CD14-positive monocyte (primary cell): ENCODE results near the gene KRTAP10-1. TPM values are rescaled to one million over a fixed set of nuclear protein-coding genes. Genes with fewer than 3 reads are reported as not detected.

Experiments used
- DNase-seq, 3 donors: peaks; one replicate each; pipeline ENCODE4 v3.0.0-alpha.2; 2011 to 2022
- H2AFZ ChIP-seq: 2 replicates; pipeline ENCODE4 v1.6.0; 2012; ENCODE audit warnings: mild to moderate bottlenecking, low read depth, low read length, inconsistent platforms; ENCODE audit not compliant: insufficient read depth, poor library complexity, severe bottlenecking
- H3K27ac ChIP-seq, 2 donors: 1 replicate in 1 of 2; 2 replicates in 1 of 2; pipeline ENCODE4 v1.5.1; 2012 to 2013; ENCODE audit warnings: low read length in 2 of 2, control low read depth in 1 of 2, inconsistent platforms in 1 of 2, low read depth in 1 of 2, mild to moderate bottlenecking in 1 of 2
- H3K27me3 ChIP-seq, 2 donors: one replicate each; pipeline versions ENCODE4 v1.6.0 to v1.6.1; 2011 to 2013; ENCODE audit warnings: low read length in 2 of 2; ENCODE audit not compliant: control insufficient read depth in 2 of 2, insufficient read depth in 2 of 2
- H3K36me3 ChIP-seq, 2 donors: replicated peaks in 1 of 2; 1 replicate in 1 of 2; 2 replicates in 1 of 2; pipeline versions ENCODE4 v1.5.1 to v1.6.1; 2012 to 2013; ENCODE audit warnings: low read length in 2 of 2, control low read depth in 1 of 2, inconsistent platforms in 1 of 2, mild to moderate bottlenecking in 1 of 2; ENCODE audit not compliant: insufficient read depth in 2 of 2, control insufficient read depth in 1 of 2
- H3K4me1 ChIP-seq, 2 donors: 1 replicate in 1 of 2; 2 replicates in 1 of 2; pipeline versions ENCODE4 v1.5.1 to v1.6.1; 2012 to 2013; ENCODE audit warnings: low read length in 2 of 2, control low read depth in 1 of 2, inconsistent platforms in 1 of 2, mild to moderate bottlenecking in 1 of 2, moderate library complexity in 1 of 2; ENCODE audit not compliant: insufficient read depth in 2 of 2, control insufficient read depth in 1 of 2
- H3K4me2 ChIP-seq: replicated peaks from 2 replicates; pipeline ENCODE3; 2012; ENCODE audit warnings: low read length, moderate library complexity, mild to moderate bottlenecking; ENCODE audit not compliant: poor library complexity, severe bottlenecking; ENCODE audit errors: extremely low read depth
- H3K4me3 ChIP-seq, 3 experiments: fragments of 200-600 bp in 1 of 3; sonication (generic) in 1 of 3; replicated peaks in 1 of 3; 1 replicate in 2 of 3; 2 replicates in 1 of 3; pipeline ENCODE4 v1.5.1; 2011 to 2013; ENCODE audit warnings: low read length in 3 of 3, mild to moderate bottlenecking in 3 of 3, control low read depth in 2 of 3, low read depth in 2 of 3, inconsistent platforms in 1 of 3, moderate library complexity in 1 of 3
- H3K79me2 ChIP-seq: 2 replicates; pipeline ENCODE4 v1.6.0; 2012; ENCODE audit warnings: mild to moderate bottlenecking, control low read depth, inconsistent platforms, low read length, moderate library complexity; ENCODE audit not compliant: insufficient read depth
- H3K9ac ChIP-seq: 2 replicates; pipeline ENCODE4 v1.6.0; 2017; ENCODE audit warnings: low read length, mild to moderate bottlenecking; ENCODE audit not compliant: insufficient read depth, poor library complexity, severe bottlenecking
- H3K9me3 ChIP-seq, 2 donors: replicated peaks in 1 of 2; 1 replicate in 1 of 2; 2 replicates in 1 of 2; pipeline versions ENCODE4 v1.5.1 to v1.6.1; 2012 to 2013; ENCODE audit warnings: low read length in 2 of 2, control low read depth in 1 of 2; ENCODE audit not compliant: control insufficient read depth in 1 of 2, insufficient read depth in 1 of 2
- H4K20me1 ChIP-seq: 2 replicates; pipeline ENCODE4 v1.6.0; 2012; ENCODE audit warnings: mild to moderate bottlenecking, low read length, control low read depth, moderate library complexity; ENCODE audit not compliant: insufficient read depth
- H3K27ac Mint-ChIP-seq, 7 donors: one replicate each; pipeline ENCODE4 v1.8.0; 2020; ENCODE audit warnings: mild to moderate bottlenecking in 7 of 7, mixed read lengths in 7 of 7, moderate library complexity in 6 of 7, inconsistent platforms in 2 of 7
- H3K27me3 Mint-ChIP-seq, 3 donors: one replicate each; pipeline ENCODE4 v1.8.0; 2021 to 2022; ENCODE audit warnings: low read depth in 3 of 3, mild to moderate bottlenecking in 3 of 3, mixed read lengths in 3 of 3, moderate library complexity in 3 of 3, inconsistent platforms in 1 of 3
- H3K36me3 Mint-ChIP-seq, 2 donors: one replicate each; pipeline ENCODE4 v1.8.0; 2020; ENCODE audit warnings: mixed read lengths in 2 of 2, inconsistent platforms in 1 of 2, mild to moderate bottlenecking in 1 of 2
- H3K4me1 Mint-ChIP-seq: one replicate; pipeline ENCODE4 v1.8.0; 2020; ENCODE audit warnings: mild to moderate bottlenecking, mixed read lengths
- H3K4me3 Mint-ChIP-seq, 2 donors: one replicate each; pipeline ENCODE4 v1.8.0; 2020; ENCODE audit warnings: mild to moderate bottlenecking in 2 of 2, mixed read lengths in 2 of 2, moderate library complexity in 1 of 2
- H3K9me3 Mint-ChIP-seq, 7 donors: one replicate each; pipeline ENCODE4 v1.8.0; 2020 to 2022; ENCODE audit warnings: mixed read lengths in 7 of 7, mild to moderate bottlenecking in 6 of 7, moderate library complexity in 6 of 7, inconsistent platforms in 2 of 7
- WGBS: methylation state at CpG from one replicate; pipeline ENCODE4 v1.1.5; 2013; ENCODE audit warnings: missing lambda C conversion rate; ENCODE audit not compliant: insufficient coverage; 5-methylcytosine and 5-hydroxymethylcytosine counted together
- intact Hi-C, 2 donors: fragments of 100-400 bp; cut with micrococcal nuclease; formaldehyde crosslinking; loops; one replicate each; pipeline versions ENCODE4 v1.15.0 to v1.15.1; 2023
- polyA plus RNA-seq, 3 donors: library from polyadenylated mRNA; depleted of rRNA in 1 of 3; unstranded in 2 of 3; stranded (reverse) in 1 of 3; fragments of 300-500 nt in 2 of 3; fragments of >200 nt in 1 of 3; fragmentation: Illumina TruSeq in 2 of 3; gene quantifications; 1 replicate in 2 of 3; 2 replicates in 1 of 3; pipeline ENCODE4 v1.2.3, GENCODE V29; 2012 to 2021
- TF ChIP-seq, protein P1 (sequence below): fragments of 200-600 bp; IDR thresholded peaks from one replicate; pipeline ENCODE4 v1.8.0; 2022; ENCODE audit warnings: antibody characterized with exemption, mild to moderate bottlenecking

The KRTAP10-1 gene
- polyA plus RNA-seq, 3 donors, result not detected

DNA sequence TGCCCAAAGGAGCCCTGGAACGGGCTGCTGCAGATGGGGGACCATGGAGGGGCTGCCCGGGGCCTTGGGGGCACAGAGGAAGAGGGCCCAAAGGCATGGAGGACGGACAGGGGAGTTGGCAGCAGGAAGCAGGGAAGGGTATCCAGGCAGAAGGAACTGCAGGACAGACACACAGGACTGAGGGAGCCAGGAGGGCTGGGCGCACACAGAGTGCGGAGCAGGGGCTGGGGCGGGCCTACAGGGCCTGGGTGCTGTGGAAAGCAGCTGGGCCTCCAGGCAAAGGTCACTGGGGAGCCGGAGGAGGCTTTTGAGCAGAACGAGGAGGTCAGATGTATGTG lies 28.1 kb downstream of the KRTAP10-1 start:
- Mint-ChIP-seq H3K4me1 (peaks cover 3% of the 10 kb centered on the region), H3K27ac (no peak overlapping the region), H3K9me3 (peaks cover 0 to 2% (median 0%) of the 10 kb centered on the region in 7 donors), H3K36me3 (no peaks in the 10 kb centered on the region), H3K4me3 (no peak overlapping the region), H3K27me3 (peaks cover 0 to 14% (median 5%) of the 10 kb centered on the region in 3 donors)
- no peak overlapping the region for H2AFZ ChIP-seq
- H4K20me1 ChIP-seq, result no peaks in the 10 kb centered on the region
- H3K4me1 ChIP-seq, result peaks cover 0 to 10% of the 10 kb centered on the region in 2 donors
- peaks cover 0 to 3% of the 10 kb centered on the region in 2 donors for H3K27me3 ChIP-seq
- H3K4me2 ChIP-seq, result no peak overlapping the region
- no peak overlapping the region for H3K9ac ChIP-seq
- no peak overlapping the region for H3K27ac ChIP-seq
- no peaks in the 10 kb centered on the region for H3K9me3 ChIP-seq
- H3K4me3 ChIP-seq, result no peak overlapping the region
- H3K79me2 ChIP-seq, result no peaks in the 10 kb centered on the region
- no peak for DNase-seq
- WGBS, result 93% methylated on average over 8 of the region's 8 CpGs
- TF ChIP-seq, protein P1, sequence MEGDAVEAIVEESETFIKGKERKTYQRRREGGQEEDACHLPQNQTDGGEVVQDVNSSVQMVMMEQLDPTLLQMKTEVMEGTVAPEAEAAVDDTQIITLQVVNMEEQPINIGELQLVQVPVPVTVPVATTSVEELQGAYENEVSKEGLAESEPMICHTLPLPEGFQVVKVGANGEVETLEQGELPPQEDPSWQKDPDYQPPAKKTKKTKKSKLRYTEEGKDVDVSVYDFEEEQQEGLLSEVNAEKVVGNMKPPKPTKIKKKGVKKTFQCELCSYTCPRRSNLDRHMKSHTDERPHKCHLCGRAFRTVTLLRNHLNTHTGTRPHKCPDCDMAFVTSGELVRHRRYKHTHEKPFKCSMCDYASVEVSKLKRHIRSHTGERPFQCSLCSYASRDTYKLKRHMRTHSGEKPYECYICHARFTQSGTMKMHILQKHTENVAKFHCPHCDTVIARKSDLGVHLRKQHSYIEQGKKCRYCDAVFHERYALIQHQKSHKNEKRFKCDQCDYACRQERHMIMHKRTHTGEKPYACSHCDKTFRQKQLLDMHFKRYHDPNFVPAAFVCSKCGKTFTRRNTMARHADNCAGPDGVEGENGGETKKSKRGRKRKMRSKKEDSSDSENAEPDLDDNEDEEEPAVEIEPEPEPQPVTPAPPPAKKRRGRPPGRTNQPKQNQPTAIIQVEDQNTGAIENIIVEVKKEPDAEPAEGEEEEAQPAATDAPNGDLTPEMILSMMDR, result no peak
- H3K36me3 ChIP-seq, result no peaks in the 10 kb centered on the region
- intact Hi-C loops, result loop anchor here in 1 of 2 donors (5.0 kb wide), 1 partner anchor 280 kb away; no protein-coding TSS in a partner anchor

DNA sequence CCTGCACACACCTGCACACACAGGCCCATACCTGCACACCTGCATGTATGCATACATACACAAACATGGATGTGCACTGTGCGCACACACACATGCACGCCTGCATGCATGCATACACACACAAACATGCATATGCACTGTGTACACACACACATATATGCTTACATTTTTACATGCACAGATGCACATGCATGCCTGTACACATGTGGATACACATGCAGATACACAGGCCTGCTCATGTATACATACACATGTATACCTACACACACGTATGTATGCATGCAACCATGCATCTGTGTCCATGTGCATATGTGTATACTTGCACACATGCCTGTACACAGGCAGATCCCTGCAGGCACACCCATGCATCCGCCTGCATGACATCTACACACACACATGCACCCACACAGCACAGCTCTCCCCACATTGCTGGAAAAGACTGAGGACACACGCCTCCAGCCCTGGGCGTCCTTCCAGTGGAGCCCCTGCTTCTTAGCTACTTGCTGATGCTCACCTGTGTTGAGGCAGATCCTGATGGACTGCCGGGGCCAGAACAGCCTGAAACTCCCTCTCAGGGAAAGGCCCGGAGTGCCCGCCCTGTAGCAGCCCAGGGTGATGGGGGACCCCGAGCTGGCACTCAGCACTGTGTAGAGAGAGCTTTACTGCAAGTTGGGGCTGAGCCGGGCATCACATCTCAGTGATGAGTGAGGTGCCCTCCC lies 28.6 kb downstream of the KRTAP10-1 start:
- no peak overlapping the region for H3K4me3 Mint-ChIP-seq
- no peak overlapping the region for H3K4me2 ChIP-seq

More for the DNA sequence above, 28.6 kb downstream of the KRTAP10-1 start:
- H3K27ac Mint-ChIP-seq, result no peak overlapping the region
- TF ChIP-seq, protein P1, result no peak
- H3K9me3 Mint-ChIP-seq, result peaks cover 0 to 2% (median 0%) of the 10 kb centered on the region in 7 donors
- peaks cover under 1 to 15% (median 5%) of the 10 kb centered on the region in 3 donors for H3K27me3 Mint-ChIP-seq
- Histone ChIP-seq H3K79me2 (no peaks in the 10 kb centered on the region), H3K9ac (no peak overlapping the region), H2AFZ (no peak overlapping the region), H4K20me1 (no peaks in the 10 kb centered on the region), H3K9me3 (no peaks in the 10 kb centered on the region), H3K4me1 (peaks cover 0 to 10% of the 10 kb centered on the region in 2 donors), H3K36me3 (no peaks in the 10 kb centered on the region), H3K4me3 (no peak overlapping the region), H3K27ac (no peak overlapping the region), H3K27me3 (peaks cover 0 to 3% of the 10 kb centered on the region in 2 donors)
- H3K4me1 Mint-ChIP-seq, result peaks cover 3% of the 10 kb centered on the region
- no peak for DNase-seq
- intact Hi-C loops, result loop anchor here in 1 of 2 donors (5.0 kb wide), 1 partner anchor 281 kb away; no protein-coding TSS in a partner anchor
- H3K36me3 Mint-ChIP-seq, result no peaks in the 10 kb centered on the region
- 93% methylated on average over 6 of the region's 11 CpGs for WGBS
